GF-D8 (cell line): ENCODE results near the gene NDRG4.

Experiments
- DNase-seq: peaks from one replicate; lab custom pipeline; 2025; lab: John Stamatoyannopoulos, UW

The NDRG4 gene

DNA sequence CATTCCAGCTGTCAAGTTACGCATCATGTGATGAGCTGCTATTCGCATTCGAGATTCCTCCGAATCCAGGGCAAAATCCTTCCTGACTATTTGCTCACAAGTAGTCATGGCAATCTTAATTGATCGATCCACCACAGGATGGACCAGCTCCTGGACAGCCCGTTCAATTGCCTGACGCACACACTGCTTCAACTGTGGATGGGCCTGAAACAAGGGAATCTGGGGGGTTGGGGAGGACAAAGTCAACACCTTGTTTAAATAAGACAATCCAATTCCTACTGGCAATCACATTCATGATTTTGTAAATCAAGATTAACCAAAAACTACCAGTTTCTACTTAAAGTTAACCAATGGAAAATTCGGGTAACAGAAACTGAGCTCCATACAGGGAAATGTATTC, 43.7 kb downstream of the NDRG4 start:
- DNase-seq = no peak

DNA sequence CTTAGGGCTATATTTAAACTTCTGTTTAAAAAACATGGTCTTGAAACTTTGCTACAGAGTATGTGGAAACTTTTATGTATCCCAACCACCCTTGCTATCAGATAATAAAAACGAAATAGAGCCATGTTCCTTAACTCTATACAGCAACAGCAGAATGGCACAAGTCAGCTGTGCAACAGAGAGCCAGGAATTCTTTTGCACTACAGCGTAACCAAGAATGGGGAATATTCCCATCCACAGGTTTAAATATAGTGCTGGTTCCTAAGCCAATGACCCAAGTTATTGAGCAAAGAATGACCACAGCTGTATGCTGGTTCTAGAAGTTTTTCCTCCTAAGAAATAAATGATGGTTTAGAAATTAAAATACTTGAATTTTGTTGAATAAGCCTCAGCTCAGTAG, 48.4 kb downstream of the NDRG4 start:
- DNase-seq = no peak

DNA sequence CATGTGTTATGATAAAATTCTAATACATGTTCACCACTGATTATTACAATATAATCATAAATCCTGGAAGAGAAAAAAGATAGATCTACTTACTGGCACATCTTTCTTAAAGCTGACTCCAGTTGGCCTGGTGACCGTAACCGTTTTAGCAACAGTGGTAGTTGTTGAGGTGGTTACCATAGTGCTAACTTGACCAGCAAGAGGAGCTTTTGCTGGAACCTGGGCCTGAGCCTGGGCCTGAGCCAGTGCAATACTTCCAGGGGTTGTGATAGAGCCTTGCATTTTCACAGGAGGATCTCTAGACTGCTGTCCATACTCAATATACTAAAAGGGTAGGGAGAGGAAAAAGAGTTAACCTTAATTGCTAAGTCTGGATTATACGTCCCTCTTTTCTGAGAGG, 51.6 kb downstream of the NDRG4 start:
- no peak for DNase-seq

DNA sequence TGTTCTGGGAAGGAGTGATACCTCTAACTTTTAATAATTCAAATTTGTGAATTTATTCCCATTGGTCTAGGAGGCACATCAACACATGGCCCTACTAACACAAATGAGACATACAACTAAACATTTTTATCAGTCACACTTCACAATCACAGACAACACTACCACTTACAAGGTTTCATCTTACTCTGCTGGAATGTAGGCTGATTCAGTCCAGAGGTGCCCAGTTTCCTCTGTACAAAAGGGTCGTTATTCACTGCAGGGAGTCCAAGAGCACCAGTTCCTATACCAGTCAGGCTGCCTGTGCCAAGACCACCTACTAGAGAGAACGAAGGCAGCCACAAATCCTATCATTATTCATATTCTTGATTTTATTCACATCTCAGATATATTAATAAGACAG, 56.7 kb downstream of the NDRG4 start:
- no peak for DNase-seq
